NCI-H2171 (cell line): ENCODE data around the gene C1QTNF8.

Source experiments
- DNase-seq: peaks from one replicate; lab custom pipeline; 2025; lab: John Stamatoyannopoulos, UW

Gene C1QTNF8

DNA sequence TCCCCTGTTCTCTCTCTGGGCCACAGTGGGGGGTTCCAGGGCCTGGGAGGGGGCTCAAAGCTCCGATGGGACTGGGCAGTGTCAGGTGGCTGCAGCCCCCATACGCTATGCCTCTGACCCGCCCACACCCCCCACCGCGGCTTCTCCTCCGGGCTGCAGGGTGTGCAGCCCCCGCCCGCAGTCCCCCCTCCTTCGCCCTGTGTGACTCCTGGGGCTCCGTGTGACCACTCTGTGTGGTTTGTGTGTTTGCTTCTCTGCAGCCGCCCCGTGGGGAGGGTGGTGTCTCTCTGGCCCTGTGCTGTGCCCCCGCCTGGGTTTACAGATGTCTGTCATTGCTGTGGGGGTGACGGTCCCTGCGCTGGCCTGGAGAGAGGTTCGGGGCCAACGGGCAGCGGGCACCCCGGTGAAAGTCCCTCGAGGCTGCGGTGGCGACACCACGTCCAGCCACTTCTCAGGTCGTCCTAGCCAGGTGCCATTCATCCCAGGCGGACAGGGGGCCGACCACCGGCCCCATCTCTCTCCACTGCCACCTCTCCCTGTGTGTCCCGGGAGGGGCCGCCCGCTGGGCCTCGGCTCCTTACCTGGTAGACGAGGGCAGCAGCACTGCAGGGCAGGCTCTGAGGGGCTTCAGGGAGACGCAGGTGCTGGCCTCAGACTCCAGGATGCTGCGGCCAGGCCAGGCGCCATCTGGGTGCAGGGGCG, 18.0 kb downstream of the C1QTNF8 start:
- DNase-seq = no peak

DNA sequence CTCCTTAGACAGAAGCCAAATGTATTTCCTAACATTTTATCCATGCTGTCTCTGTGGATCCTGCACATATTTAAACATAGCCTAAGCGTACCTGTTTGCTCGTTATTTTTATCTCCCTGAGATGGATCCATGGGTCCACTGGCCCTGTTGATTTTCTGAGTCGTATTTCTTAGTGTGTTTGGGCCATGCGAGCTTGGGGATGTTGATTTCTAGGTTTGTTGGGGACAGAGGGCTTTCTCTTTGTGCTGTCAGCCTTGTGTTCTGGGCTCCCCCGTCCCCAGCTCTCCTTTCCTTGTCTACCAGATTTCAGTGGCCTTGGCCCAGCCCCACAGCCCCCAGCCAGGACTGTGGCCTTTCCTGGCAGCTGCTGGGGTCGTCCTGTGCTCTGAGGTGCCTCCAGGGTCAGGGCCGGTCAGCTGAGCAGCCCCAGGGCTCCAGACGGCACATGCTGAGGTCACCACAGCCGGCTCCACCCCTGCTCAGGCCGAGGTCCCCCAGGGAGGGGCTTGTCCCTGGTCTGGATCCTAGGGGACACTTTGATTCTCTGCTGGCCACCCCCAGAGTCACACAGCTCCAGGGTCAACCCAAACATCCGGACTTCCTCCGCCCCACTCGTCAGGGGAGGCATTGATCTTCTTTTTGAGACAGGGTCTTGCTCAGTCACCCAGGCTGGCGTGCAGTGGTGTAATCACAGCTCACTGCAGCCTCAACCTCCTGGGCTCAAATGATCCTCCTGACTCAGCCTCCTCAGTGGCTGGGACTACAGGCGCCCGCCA, 19.1 kb downstream of the C1QTNF8 start:
- no peak for DNase-seq

DNA sequence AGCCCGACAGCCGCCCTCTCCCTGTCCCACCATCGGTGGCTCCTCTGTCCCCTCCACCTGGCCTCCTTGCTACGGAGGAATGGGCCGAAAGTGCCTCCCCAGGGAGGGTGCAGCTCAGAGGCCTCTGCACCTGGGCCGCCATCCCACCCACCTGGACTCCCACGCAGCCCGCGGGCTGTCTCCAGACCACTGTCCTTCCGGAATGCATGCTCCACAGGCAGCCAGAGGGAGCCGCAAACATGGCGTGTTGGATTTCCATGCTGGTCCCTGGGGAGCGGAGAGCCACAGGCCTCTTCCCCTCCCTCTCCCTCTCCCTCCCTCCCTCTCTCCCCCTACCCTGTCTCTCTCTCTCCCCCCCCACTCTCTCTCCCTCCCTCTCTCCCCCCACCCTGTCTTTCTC, 20.5 kb downstream of the C1QTNF8 start:
- DNase-seq = peak; percentile 67

DNA sequence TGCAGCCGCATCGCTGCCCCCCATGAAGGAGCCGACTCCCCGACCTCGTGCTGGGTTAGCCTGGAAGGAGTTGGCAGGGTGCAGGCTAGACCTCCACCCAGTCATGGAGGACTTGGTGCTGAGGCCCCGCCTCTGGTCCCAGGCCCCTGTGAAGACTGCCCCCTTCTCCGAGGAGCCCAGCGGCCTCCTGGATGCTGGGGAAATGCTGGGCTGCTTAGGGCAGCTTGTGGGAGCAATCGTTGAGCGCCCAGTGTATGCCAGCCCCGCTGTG, 21.7 kb downstream of the C1QTNF8 start:
- DNase-seq = no peak

DNA sequence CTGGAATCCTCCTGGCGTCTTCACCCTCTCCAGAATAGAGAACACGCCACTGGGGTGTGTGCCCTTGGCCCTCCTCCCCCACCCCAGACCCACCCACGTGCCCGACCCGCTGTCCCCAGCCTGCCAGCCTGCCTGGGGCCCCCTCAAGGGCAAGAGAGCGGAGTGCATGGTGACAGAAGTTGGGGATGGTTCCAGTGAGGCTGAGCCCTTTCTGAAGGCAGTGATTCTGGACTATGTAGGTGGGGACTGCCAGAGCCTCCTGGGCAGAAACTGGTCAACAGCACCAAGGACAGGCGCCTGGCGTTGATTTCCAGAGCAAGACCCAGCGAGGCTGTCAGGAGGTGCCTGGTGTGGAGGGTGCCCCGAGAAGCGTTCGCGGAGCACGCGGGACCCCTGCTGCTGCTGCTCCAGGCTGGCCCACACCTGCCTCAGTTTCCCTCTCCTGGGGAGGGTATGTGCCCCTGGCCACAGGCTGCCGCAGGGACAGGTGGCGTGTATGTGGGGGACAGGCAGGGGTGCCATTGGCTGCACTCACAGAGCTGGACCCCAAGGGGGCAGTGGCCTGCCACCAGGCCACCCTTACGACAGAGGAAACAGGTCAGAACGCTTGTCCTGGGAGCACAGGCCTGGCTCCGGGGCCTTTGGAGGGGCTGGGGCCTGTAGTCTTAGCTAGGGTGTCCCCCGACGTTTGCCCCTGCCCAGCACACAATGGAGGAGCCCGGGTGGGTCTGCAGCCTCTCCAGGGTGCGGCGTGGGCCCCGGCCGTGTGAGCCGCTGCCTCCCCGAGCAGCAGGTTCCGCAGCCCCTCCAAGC, 22.3 kb downstream of the C1QTNF8 start:
- DNase-seq = no peak

DNA sequence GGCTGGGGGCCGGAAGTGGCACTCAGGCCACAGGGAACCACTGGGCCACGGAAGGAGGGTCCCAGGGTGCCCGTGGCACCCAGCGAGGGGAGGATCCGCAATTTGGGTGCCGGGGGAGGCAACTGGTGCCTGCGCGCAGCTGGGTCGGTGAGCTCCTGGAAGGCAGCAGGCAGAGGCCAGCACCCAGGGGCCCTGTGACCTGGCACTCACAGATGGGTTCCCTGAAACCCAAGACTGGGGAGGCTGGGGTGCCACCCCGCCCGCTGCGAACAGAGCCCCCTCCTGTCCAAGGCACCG, 22.8 kb downstream of the C1QTNF8 start:
- DNase-seq = no peak

DNA sequence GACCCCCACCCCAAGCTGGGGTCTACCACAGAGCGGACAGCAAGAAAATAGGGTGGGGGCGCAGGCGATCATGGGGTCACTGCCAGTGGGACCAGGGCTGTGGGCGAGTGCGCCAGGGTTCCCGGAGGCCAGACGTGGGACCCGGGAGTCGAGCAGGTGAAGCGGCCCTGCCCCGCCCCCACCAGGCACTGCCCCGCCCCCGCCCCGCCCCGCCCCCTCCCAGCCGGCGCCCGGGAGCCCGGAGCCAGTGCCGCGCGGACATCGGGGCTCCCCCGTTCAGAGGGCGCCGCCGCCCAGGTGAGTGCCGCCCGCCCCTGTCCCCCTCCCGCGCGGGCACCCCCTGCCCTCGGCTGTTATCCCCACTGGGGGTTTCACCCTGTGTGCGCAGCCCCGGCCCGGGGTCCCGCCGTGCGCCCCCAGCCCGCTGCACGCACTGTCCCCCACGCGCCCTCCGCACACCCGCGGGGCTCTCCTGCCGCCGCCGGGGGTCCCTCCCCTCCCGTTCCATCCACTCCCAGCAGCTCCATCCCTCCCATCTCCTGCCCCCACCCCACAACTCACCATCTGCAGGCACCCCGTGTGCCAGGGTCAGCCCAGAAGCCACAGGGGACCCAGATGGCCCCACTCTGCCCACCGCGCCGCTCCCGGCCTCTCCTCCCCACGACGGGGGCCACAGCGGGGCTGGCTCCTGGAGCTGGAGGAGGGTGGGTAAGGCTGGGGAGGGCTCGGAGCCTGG, 23.4 kb downstream of the C1QTNF8 start, which contains the start of gene SSTR5:
Gene SSTR5, plus strand, starts transcription at position 222 of the 736 bp plus-strand sequence. CDS start 6,122 bp downstream, outside the sequence.
- DNase-seq = no peak

DNA sequence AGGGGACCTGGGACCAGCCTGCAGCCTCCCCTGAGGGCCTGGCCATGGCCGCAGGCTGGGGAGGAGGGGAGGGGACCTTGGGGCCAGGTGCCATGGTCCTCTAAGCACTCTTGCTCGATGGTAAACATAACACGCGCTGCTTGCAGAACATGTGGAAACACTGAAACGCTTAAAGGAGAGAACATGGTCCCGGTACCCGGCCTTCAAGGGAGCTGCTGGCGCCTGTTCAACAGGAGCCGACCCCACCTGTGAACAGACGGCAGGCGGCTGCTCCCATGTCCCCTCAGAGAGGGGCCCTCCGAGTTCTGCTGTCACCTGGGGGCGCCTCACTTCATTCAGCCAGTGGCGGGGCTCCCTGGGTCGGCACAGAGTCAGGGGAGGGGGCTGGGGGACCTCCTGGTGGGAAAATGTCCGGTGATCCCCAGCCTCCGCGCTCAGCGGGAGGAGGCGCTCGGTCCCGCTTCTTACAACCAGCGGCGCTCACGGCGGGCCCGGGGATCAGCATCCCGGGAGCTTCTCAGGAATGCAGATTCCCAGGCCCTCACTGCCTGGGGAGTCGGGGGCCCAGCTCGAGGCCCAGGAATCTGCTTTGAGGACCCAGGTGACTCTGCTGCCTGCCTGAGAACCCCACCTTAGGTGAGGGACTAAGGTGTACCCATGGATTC, 24.4 kb downstream of the C1QTNF8 start:
- DNase-seq = no peak

DNA sequence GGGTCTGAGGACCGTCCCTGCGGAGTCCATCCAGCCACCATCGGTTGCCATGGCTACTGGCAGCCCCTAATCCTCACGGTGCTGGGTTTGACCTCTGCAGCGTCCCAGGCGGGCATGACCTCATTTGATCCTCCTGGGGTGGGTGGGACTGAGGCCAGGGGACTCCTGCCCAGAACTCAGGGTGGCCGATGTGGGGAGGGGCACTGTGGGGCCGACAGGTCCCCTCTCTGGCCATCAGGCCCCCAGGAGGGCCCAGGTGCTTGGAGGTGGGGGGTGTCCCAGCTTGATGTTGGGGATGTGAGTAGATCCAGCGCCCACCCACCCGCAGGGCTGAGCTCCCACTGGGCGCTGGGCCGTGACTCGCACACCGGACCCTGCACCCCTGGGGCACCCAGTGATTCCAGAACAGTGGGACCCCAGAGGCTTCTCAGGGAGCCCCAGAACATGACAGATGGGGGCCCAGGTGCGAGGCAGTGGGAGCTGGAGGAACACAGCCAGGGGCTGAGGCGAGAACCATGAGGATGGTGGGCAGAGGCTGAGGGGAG, 25.1 kb downstream of the C1QTNF8 start:
- DNase-seq = no peak

DNA sequence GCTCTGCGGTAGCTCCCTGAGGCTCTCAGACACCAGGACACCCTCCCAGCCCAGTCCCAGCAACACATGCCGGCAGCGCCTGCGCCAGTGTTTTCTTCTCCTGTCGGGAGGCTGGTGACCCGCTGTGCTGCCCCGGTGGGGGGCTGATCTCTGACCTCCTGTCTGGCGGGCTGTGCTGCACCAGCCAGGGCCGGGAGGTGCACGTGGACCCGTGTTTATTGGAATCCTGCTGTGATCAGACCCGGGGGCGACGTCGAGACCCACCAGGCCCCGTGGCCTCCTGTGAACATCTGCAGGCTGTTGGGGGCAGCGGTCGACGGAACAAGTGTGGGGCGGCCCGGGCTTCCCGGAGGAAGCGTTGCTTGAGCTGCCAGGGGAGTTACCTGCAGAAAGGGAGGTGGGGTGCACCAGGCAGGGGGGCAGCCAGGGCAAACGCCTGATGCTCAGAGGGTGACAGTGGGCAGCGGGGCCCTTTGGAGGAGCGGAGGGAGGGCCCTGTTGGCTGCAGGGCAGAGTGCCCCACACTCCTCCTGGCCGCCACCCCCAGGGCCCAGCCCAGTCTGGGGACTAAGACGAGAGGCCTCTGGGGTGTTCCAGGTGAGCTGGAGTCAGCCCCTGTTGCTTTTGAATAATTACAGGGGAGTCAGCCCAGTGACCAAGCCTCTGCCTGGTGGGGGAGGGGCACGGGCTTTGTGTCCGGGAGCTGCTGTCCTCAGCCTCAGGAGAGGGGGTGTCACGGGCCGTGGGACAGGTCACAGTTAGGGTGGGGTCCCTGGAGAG, 25.8 kb downstream of the C1QTNF8 start:
- no peak for DNase-seq

DNA sequence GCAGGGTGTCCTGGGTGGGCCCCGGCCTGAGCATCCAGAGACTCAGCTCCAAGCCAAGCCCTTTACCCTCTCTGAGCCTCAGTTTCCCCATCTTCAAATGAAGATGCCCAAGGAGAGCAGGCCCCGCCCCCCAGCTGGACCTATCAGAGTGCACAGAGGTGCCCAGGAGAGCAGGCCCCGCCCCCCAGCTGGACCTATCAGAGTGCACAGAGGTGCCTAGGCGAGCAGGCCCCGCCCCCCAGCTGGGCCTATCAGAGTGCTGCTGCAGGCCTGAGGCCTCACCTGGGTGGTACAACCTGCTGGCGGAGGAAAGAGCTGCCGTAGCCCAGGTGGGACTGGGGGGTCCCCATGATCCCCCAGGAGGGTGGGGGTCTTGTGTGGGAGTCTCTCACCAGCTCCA, 26.9 kb downstream of the C1QTNF8 start:
- no peak for DNase-seq

DNA sequence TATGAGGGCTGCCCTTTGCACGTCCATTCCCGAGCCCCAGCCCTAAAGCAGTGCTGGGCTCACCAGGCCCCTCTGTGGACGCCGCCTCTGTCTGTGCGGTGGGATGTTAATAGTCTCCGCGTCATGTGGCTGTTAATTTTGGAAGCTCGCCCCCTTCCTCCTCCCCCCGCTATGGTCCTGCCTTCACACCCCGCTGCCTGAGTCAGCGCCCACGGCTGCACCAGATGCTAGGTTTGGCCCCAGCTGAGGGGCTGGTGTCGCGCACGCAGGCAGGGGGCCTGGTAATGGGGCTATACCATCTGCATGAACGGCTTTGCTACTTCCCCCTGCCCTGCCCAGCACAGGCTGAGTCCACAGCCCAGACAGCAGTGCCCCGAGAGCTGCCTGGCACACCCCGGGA, 27.6 kb downstream of the C1QTNF8 start:
- DNase-seq = no peak

DNA sequence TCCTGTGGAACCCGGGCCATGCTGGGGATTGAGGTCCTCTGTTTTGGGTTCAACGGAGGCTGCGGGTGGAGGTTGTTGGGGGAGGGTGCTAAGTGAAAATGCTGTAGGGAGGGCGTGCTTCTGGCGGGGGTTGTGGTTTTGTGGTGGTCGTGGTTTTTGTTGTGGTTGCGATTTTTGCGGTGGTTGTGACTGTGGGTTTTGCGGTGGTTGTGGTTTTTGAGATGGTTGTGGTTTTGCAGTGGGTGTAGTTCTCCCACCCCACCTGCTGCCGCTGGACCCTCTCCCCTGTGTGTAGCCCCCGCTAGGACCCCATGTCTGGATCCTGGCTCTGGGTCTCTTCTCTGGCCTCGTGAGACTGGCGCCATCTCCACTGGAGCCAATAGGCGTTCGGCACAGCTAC, 28.4 kb downstream of the C1QTNF8 start:
- no peak for DNase-seq

DNA sequence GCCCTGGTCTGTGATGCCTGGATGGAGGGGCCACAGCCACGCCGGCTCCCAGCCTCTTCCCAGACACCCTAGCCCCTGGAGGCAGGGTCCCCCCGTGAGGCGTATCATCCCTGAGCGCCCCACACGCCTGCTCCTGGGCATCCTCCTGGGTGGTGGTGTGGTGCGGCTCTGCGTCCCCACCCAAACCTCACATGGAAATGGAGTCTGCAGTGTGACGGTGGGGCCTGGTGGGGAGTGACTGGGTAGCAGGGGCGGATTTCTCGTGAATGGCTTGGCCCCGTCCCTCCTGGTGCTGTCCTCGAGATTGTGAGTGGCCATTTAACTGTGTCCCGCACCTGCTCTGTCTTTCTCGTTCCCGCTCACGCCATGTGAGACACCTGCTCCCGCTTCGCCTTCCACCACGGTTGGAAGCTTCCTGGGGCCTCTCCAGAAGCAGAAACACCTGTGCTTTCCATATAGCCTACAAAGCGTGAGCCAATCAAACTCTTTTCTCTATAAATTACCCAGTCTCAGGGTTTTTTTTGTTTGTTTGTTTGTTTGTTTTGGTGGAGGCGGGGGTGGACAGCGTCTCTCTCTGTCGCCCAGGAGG, 29.4 kb downstream of the C1QTNF8 start:
- no peak for DNase-seq

DNA sequence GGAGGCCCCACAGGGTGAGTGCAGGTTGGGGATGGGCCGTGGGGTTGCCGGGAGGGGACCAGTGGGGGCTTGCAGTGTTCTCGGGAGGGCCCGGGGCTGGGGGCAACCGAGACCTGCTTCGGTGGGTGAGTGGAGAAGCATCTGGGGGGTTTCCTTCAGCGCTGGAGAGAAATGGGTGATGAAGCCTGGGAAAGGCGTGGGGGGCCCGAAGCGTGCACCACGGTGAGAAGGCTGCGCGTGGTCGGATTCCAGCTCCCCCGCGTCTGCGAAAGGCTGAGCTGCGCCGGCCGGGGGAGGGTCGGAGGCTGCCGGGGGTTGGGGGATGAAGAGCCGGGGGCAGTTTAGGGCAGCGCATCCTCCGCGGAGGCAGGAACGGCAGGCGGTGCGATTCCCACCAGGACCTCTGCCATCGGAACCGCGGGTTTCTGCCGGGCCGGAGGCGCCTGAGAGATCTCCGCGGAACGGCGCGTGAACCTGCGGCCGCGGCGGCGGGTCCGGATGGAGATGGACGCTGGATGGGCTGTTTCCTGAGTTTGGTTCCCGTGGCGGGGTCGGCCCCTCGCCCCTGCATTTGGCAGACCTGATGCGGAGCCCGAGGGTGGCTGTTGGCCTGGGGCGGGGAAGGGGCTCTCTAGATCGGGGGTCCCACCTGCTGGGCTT, 30.4 kb downstream of the C1QTNF8 start:
- DNase-seq = no peak

DNA sequence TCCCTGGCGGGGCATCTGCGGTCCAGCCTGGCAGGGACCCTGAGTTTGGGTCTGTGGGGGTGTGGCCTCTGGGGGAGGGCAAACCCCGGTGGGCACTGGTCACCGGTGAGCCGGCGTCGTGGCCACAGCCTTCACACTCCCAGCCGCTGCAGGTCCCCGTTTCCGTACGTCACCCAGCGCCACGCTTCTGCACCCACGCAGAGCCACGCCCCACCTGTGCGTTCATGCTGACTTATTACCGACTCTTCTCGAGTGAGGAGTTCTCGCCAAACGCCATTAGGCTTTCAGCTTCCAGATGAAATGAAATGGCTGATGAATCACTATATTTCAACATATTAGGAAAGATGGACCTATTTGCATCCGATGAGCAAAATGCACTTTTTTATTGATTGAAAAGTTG, 32.3 kb downstream of the C1QTNF8 start:
- no peak for DNase-seq

DNA sequence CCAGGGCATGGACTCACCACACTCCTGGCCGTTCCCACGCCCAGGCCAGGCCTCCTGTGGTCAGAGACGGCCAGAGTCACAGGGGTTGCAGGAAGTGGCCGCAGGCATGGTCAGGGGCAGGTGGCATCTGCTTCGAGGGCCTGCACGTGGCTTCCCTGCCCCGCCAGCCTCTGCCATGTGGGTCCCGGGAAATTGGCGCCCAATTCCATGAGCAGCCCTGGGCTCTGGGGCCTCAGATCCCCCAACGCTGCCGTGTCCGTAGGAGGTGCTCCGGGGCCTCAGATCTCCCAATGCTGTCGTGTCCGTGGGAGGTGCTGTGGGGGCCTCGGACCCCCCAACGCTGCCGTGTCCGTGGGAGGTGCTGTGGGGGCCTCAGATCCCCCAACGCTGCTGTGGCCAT, 33.1 kb downstream of the C1QTNF8 start:
- DNase-seq = no peak

DNA sequence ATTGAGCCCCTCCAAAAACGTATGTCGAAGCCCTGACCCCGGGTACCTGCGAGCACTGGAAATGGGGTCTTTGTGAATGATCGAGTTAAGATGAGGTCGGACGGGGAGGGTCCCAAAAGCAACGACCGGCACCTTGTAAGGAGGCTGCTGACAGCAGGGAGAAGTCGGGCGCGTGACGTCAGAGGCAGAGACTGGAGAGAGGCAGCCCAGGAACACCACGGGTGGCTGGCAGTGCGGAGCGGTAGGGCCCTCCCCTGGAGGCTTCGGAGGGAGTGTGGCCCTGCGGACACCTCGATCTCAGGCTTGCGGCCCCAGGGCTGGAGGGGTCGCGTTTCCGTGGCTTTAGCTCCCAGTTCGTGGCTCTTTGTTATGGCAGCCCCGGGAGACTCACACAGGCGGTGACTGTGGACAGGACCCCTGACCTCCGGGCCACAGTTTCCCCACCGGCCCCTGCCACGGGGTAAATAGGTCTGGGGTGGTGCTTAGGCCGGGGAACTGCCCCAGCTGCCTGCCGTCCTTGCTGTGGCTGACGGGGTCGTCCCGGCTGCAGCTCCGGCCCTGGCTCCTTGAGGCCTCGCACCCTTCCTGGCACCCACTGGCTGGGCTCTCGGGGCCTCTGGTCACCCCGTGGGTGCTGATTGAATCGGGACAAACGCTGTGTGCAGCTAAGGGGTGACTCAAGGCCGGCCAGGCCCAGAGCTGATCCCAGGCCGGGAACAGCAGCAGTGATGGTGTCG, 34.1 kb downstream of the C1QTNF8 start:
- DNase-seq = no peak
